ENCODE data around the gene LBP.

Gene LBP

GRCh38 chr20:38321959-38322598, 24.2 kb upstream of the LBP start:
- H3K9ac ChIP-seq (ENCODE audit: low read depth, low read length) = no peak overlapping the region
- H3K4me3 ChIP-seq (ENCODE audit: low read length) = no peak overlapping the region
- H3K36me3 ChIP-seq (ENCODE audit: insufficient read depth, low read length) = no peaks in the 10 kb centered on the region
- no peaks in the 10 kb centered on the region for H3K4me1 ChIP-seq (ENCODE audit: control insufficient read depth, insufficient read depth, low read length)
- peaks cover 5% of the 10 kb centered on the region for H3K9me3 ChIP-seq (replicated peaks; ENCODE audit: low read length)
- H3K4me2 ChIP-seq (ENCODE audit: low read length) = no peak overlapping the region
- peaks cover 54% of the 10 kb centered on the region for H3K27me3 ChIP-seq (ENCODE audit: control insufficient read depth, insufficient read depth, low read length)

DNA sequence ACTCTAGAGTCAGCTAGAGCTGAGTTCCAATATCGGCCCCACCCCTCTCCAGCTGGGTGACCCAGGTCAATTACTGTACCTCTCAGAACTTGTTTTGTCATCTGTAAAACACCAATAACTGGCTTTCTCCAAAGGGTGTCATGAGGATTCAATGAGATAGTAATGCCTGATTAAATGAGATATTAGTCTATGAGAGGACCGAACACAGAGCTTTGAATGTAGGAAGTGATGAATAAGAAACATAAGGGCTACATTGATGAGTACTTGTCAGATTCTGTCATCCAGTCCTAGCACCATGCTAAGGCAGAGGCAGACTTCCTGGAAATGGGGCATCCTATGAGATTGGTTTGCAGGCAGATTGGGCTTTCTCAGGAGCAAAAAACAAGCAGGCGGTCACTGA, 22.1 kb upstream of the LBP start:
- H3K9ac ChIP-seq (ENCODE audit: low read depth, low read length) = no peak overlapping the region
- no peak overlapping the region for H3K4me2 ChIP-seq (ENCODE audit: low read length)
- H3K4me1 ChIP-seq (ENCODE audit: control insufficient read depth, insufficient read depth, low read length) = no peaks in the 10 kb centered on the region
- H3K4me3 ChIP-seq (ENCODE audit: low read length) = no peak overlapping the region
- H3K27me3 ChIP-seq (ENCODE audit: control insufficient read depth, insufficient read depth, low read length) = peaks cover 67% of the 10 kb centered on the region
- no peaks in the 10 kb centered on the region for H3K36me3 ChIP-seq (ENCODE audit: insufficient read depth, low read length)
- H3K9me3 ChIP-seq (replicated peaks; ENCODE audit: low read length) = peaks cover 5% of the 10 kb centered on the region

DNA sequence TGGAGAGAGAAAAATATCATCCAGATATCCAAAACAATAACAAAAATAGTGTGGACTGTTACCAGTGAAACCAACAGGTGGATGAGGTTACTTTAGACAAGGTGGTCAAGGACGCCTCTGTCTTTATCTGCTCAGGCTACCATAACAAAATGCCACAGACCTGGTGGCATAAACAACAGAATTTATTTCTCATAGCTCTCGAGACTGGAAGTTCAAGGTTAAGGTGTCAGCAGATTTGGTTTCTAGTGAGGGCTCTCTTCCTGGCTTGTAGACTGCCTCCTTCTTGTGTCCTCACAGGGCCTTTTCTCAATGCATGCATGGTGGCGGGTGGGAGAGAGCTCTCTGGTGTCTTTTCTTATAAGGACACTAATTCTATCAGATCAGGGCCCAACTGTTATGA, 21.1 kb upstream of the LBP start:
- Histone ChIP-seq H3K4me2 (ENCODE audit: low read length) (no peak overlapping the region), H3K36me3 (ENCODE audit: insufficient read depth, low read length) (no peaks in the 10 kb centered on the region), H3K9ac (ENCODE audit: low read depth, low read length) (no peak overlapping the region), H3K4me1 (ENCODE audit: control insufficient read depth, insufficient read depth, low read length) (no peaks in the 10 kb centered on the region), H3K27me3 (ENCODE audit: control insufficient read depth, insufficient read depth, low read length) (peaks cover 63% of the 10 kb centered on the region), H3K4me3 (ENCODE audit: low read length) (no peak overlapping the region), H3K9me3 (replicated peaks; ENCODE audit: low read length) (peaks cover 5% of the 10 kb centered on the region)

- H3K9ac ChIP-seq (ENCODE audit: low read depth, low read length) = no peak overlapping the region
- H3K27me3 ChIP-seq (ENCODE audit: control insufficient read depth, insufficient read depth, low read length) = peaks cover 70% of the 10 kb centered on the region
- no peaks in the 10 kb centered on the region for H3K36me3 ChIP-seq (ENCODE audit: insufficient read depth, low read length)
- H3K4me1 ChIP-seq (ENCODE audit: control insufficient read depth, insufficient read depth, low read length) = no peaks in the 10 kb centered on the region
- no peak overlapping the region for H3K4me2 ChIP-seq (ENCODE audit: low read length)
- H3K9me3 ChIP-seq (replicated peaks; ENCODE audit: low read length) = peaks cover 5% of the 10 kb centered on the region
- H3K4me3 ChIP-seq (ENCODE audit: low read length) = no peak overlapping the region
Observed at GRCh38 chr20:38325905-38326304, 20.4 kb upstream of the LBP start.

DNA sequence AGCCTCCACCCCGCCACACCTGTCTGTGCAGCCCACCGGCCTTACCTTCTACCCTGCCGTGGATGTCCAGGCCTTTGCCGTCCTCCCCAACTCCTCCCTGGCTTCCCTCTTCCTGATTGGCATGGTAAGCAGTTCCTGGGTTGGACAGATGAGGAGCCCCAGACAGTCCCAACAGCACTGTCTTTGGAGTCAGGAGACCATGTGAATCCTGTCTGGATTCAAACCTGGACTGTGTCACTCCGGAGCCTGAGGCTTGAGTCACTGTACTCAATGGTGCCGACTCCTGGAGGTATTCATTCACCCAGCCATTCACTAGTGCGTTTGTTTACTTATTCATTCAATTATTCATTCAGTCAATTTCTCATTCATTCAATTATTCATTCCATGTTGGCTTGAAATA, 20.0 kb upstream of the LBP start:
- H3K4me3 ChIP-seq (ENCODE audit: low read length) = no peak overlapping the region
- H3K27me3 ChIP-seq (ENCODE audit: control insufficient read depth, insufficient read depth, low read length) = peaks cover 74% of the 10 kb centered on the region
- no peak overlapping the region for H3K9ac ChIP-seq (ENCODE audit: low read depth, low read length)
- peaks cover 5% of the 10 kb centered on the region for H3K9me3 ChIP-seq (replicated peaks; ENCODE audit: low read length)
- no peaks in the 10 kb centered on the region for H3K4me1 ChIP-seq (ENCODE audit: control insufficient read depth, insufficient read depth, low read length)
- no peak overlapping the region for H3K4me2 ChIP-seq (ENCODE audit: low read length)
- no peaks in the 10 kb centered on the region for H3K36me3 ChIP-seq (ENCODE audit: insufficient read depth, low read length)

DNA sequence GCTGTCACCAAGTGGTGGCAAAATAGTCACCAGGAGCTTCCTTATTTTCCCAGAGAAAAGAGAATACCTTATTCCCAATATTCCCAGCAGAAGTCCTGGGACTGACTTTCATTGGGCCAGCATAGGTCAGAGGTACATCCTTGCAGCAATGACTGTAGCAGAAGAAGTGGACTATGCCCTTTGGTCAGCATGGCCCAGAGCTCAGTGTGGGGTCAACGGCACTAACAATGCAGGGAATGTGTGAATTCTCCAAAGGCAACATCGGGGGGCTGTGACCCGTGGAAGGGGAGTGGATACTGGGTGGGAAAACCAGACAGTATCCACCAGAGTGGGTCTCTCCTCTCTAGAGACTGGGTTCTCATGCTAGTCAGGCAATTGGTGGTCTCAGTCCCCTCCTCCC, 15.6 kb upstream of the LBP start:
- Histone ChIP-seq H3K4me2 (ENCODE audit: low read length) (no peak overlapping the region), H3K4me3 (ENCODE audit: low read length) (no peak overlapping the region), H3K27me3 (ENCODE audit: control insufficient read depth, insufficient read depth, low read length) (peaks cover 82% of the 10 kb centered on the region), H3K36me3 (ENCODE audit: insufficient read depth, low read length) (no peaks in the 10 kb centered on the region), H3K9ac (ENCODE audit: low read depth, low read length) (no peak overlapping the region), H3K4me1 (ENCODE audit: control insufficient read depth, insufficient read depth, low read length) (no peaks in the 10 kb centered on the region), H3K9me3 (replicated peaks; ENCODE audit: low read length) (peaks cover 3% of the 10 kb centered on the region)

DNA sequence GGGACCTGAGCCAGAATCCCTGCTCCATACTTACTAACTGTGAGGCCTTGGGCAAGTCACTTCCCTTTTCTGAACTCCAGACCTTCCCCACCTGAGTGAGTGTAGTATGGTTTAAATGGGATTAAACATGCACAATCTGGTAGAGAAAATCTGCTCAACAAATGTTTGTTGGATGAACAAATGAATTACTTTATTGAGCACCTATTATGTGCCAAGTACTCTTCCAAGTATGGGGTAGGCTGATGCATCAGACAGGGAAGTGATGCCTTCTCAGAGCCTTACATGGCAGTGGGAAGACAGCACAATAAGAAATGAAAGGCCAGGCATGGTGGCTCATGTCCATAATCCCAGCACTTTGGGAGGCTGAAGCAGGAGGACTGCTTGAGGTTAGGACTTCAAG, 15.0 kb upstream of the LBP start:
- H3K9me3 ChIP-seq (replicated peaks; ENCODE audit: low read length) = no peaks in the 10 kb centered on the region
- H3K36me3 ChIP-seq (ENCODE audit: insufficient read depth, low read length) = no peaks in the 10 kb centered on the region
- H3K4me2 ChIP-seq (ENCODE audit: low read length) = no peak overlapping the region
- H3K27me3 ChIP-seq (ENCODE audit: control insufficient read depth, insufficient read depth, low read length) = peaks cover 82% of the 10 kb centered on the region
- no peaks in the 10 kb centered on the region for H3K4me1 ChIP-seq (ENCODE audit: control insufficient read depth, insufficient read depth, low read length)
- no peak overlapping the region for H3K9ac ChIP-seq (ENCODE audit: low read depth, low read length)
- no peak overlapping the region for H3K4me3 ChIP-seq (ENCODE audit: low read length)

DNA sequence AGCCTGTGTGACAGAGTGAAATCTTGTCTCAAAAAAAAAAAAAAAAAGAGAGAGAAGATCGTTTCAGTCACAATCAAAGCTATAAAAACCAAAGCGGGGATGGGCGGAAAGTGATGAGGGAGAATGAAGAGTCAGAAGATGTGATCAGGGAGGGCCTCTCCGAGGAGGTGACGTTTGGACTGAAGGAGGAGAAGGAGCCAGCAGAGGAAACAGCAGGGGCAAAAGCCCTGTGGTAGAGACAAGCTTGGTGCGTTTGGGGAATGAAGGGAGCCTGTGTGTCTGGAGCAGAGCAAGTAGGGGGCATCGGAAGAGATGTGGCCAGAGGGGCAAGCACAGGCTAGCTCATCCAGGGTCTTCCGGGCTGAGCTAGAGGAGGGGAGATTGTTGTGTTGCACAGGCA, 14.5 kb upstream of the LBP start:
- Histone ChIP-seq H3K4me3 (ENCODE audit: low read length) (no peak overlapping the region), H3K9me3 (replicated peaks; ENCODE audit: low read length) (no peaks in the 10 kb centered on the region), H3K36me3 (ENCODE audit: insufficient read depth, low read length) (no peaks in the 10 kb centered on the region), H3K9ac (ENCODE audit: low read depth, low read length) (no peak overlapping the region), H3K4me2 (ENCODE audit: low read length) (no peak overlapping the region), H3K4me1 (ENCODE audit: control insufficient read depth, insufficient read depth, low read length) (no peaks in the 10 kb centered on the region), H3K27me3 (ENCODE audit: control insufficient read depth, insufficient read depth, low read length) (peaks cover 83% of the 10 kb centered on the region)

DNA sequence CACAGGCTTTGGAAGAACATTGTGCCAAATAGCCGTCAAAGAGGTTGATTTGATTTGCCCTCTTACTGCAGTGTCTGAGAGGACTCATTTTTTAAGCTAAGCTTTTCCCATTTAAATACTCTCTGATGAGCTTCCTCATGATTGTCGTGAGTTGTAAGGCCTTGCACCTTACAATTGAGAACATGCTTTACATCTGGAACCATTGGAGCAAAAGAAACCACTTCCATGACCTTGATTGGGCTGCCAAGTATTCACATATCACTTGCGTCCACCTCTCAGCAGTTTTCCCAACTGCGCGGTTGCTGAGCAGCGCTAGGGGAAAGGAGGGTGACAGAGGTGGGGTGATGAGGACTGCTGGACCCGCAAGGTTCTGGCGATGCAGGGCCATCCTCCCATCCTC, 12.3 kb upstream of the LBP start:
- Histone ChIP-seq H3K4me1 (ENCODE audit: control insufficient read depth, insufficient read depth, low read length) (no peaks in the 10 kb centered on the region), H3K27me3 (ENCODE audit: control insufficient read depth, insufficient read depth, low read length) (peaks cover 68% of the 10 kb centered on the region), H3K9me3 (replicated peaks; ENCODE audit: low read length) (peaks cover 8% of the 10 kb centered on the region), H3K9ac (ENCODE audit: low read depth, low read length) (no peak overlapping the region), H3K4me3 (ENCODE audit: low read length) (no peak overlapping the region), H3K4me2 (ENCODE audit: low read length) (no peak overlapping the region), H3K36me3 (ENCODE audit: insufficient read depth, low read length) (no peaks in the 10 kb centered on the region)

DNA sequence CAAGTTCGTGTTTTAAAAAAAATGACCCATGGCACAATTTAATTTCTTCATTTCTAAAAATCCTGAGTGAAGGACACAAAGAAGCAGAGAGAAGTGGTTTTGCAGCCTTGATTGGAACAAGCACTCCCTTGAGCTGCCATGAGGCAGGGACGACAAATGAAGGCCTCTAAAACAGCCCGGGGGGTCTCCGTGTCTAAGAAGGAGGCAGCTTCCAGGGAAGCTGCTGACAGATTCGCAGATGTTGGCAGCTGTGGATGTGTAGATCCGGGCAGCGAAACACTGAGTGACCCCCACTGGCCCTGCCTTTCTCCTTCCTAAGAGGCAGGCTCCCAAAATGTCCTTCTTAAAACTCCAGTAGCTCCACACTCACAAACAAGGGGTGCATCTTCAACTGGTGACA, 9.6 kb upstream of the LBP start:
- no peak overlapping the region for H3K4me3 ChIP-seq (ENCODE audit: low read length)

DNA sequence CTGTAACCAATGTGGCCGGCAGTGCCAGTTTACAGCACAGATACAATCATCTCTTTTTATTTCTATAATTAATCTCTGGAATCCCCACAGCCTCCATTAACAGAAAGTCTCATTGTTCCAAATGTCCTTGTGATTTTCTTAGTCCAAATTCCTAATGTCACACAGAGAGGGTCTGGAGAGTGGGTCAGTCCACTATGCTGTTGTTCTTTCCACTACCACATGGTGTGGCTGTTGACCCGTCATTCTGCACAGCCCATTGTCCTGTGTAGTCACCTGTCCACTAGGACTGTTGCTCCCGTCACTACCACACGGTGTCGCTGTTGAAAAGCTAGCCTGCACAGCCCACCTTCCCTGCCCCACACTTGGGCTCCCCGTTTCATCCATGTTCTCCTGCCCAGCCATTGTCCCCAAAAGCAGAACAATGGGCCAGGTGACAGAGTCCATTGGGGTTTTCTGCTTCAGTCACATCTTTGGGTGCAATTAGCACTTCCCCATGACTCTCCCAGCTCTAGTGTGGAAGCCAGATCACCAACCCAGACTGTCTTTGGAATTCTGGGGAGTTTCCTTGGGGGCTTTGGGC, 8.6 kb upstream of the LBP start:
- Histone ChIP-seq H3K27me3 (ENCODE audit: control insufficient read depth, insufficient read depth, low read length) (peaks cover 62% of the 10 kb centered on the region), H3K9ac (ENCODE audit: low read depth, low read length) (no peak overlapping the region), H3K4me3 (ENCODE audit: low read length) (no peak overlapping the region), H3K36me3 (ENCODE audit: insufficient read depth, low read length) (no peaks in the 10 kb centered on the region), H3K9me3 (replicated peaks; ENCODE audit: low read length) (peaks cover 8% of the 10 kb centered on the region), H3K4me1 (ENCODE audit: control insufficient read depth, insufficient read depth, low read length) (no peaks in the 10 kb centered on the region), H3K4me2 (ENCODE audit: low read length) (no peak overlapping the region)

More for the DNA sequence above, 9.6 kb upstream of the LBP start:
- peaks cover 63% of the 10 kb centered on the region for H3K27me3 ChIP-seq (ENCODE audit: control insufficient read depth, insufficient read depth, low read length)
- no peaks in the 10 kb centered on the region for H3K36me3 ChIP-seq (ENCODE audit: insufficient read depth, low read length)
- no peak overlapping the region for H3K9ac ChIP-seq (ENCODE audit: low read depth, low read length)
- no peak overlapping the region for H3K4me2 ChIP-seq (ENCODE audit: low read length)
- H3K9me3 ChIP-seq (replicated peaks; ENCODE audit: low read length) = peaks cover 8% of the 10 kb centered on the region
- H3K4me1 ChIP-seq (ENCODE audit: control insufficient read depth, insufficient read depth, low read length) = no peaks in the 10 kb centered on the region

- Histone ChIP-seq H3K36me3 (ENCODE audit: insufficient read depth, low read length) (no peaks in the 10 kb centered on the region), H3K4me1 (ENCODE audit: control insufficient read depth, insufficient read depth, low read length) (no peaks in the 10 kb centered on the region), H3K4me3 (ENCODE audit: low read length) (no peak overlapping the region), H3K9ac (ENCODE audit: low read depth, low read length) (no peak overlapping the region), H3K9me3 (replicated peaks; ENCODE audit: low read length) (peaks cover 8% of the 10 kb centered on the region), H3K4me2 (ENCODE audit: low read length) (no peak overlapping the region), H3K27me3 (ENCODE audit: control insufficient read depth, insufficient read depth, low read length) (peaks cover 65% of the 10 kb centered on the region)
Observed at GRCh38 chr20:38338849-38339520, 7.3 kb upstream of the LBP start.
